ENCODE results near the gene SMC6.

Gene SMC6, protein sequence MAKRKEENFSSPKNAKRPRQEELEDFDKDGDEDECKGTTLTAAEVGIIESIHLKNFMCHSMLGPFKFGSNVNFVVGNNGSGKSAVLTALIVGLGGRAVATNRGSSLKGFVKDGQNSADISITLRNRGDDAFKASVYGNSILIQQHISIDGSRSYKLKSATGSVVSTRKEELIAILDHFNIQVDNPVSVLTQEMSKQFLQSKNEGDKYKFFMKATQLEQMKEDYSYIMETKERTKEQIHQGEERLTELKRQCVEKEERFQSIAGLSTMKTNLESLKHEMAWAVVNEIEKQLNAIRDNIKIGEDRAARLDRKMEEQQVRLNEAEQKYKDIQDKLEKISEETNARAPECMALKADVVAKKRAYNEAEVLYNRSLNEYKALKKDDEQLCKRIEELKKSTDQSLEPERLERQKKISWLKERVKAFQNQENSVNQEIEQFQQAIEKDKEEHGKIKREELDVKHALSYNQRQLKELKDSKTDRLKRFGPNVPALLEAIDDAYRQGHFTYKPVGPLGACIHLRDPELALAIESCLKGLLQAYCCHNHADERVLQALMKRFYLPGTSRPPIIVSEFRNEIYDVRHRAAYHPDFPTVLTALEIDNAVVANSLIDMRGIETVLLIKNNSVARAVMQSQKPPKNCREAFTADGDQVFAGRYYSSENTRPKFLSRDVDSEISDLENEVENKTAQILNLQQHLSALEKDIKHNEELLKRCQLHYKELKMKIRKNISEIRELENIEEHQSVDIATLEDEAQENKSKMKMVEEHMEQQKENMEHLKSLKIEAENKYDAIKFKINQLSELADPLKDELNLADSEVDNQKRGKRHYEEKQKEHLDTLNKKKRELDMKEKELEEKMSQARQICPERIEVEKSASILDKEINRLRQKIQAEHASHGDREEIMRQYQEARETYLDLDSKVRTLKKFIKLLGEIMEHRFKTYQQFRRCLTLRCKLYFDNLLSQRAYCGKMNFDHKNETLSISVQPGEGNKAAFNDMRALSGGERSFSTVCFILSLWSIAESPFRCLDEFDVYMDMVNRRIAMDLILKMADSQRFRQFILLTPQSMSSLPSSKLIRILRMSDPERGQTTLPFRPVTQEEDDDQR

GRCh38 chr2:17753803-17754663 lies at the start of gene SMC6, which contains the start of gene GEN1:
Gene SMC6, minus strand, starts transcription at chr2:17753810. Its CDS starts 7,864 bp downstream, at chr2:17745946.
Gene GEN1, plus strand, starts transcription at chr2:17754138. Its CDS starts 5,806 bp downstream, at chr2:17759944.
- DNase-seq (ENCODE audit: low read depth in 1 of 2, low spot score in 1 of 2): peak; percentile 83 to 87

- no peak for DNase-seq (ENCODE audit: low read depth in 1 of 2, low spot score in 1 of 2)
Observed at GRCh38 chr2:17800693-17801458, 47.3 kb upstream of the SMC6 start.

DNA sequence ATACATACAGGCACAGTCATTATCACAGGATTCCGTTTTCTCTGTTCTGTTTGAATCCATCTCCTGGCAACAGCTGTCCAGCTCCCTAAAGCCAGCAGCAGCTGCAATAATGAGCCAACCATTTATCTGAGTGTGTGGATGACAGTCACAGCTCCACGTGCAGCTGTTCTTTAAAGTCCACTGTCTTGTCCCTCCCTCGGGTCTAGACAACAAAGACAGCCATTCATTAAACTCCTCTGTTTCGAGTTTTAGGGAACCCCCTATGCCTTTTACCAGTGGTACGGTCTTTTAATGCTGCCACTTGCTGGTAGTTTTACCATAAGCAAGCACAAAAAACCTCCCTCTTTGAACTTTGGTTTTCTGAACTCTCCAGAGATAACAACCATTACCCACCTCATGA lies 46.6 kb upstream of the SMC6 start:
- no peak for DNase-seq (ENCODE audit: low read depth in 1 of 2, low spot score in 1 of 2)

- no peak for DNase-seq (ENCODE audit: low read depth in 1 of 2, low spot score in 1 of 2)
Observed at GRCh38 chr2:17799301-17800120, 45.9 kb upstream of the SMC6 start.

DNA sequence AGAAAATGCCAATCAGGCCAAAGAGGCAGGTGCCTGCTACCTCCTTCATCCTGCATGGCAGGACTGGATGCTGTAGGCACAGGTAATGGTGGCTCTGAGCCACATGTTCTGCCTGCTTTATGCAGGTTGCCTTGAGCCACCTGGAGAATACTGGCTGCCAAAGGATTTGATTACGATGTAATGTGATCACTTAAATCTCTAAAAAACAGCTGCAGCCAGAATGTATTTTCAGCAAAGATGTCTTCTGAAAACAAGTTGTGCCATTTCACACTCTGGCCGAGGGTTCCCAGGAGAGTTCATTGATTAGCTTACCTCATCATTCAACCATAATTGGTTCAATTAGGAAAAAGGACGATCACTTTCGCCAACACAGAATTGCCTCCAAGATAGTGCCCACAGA lies 44.7 kb upstream of the SMC6 start:
- DNase-seq (ENCODE audit: low read depth in 1 of 2, low spot score in 1 of 2): no peak

DNA sequence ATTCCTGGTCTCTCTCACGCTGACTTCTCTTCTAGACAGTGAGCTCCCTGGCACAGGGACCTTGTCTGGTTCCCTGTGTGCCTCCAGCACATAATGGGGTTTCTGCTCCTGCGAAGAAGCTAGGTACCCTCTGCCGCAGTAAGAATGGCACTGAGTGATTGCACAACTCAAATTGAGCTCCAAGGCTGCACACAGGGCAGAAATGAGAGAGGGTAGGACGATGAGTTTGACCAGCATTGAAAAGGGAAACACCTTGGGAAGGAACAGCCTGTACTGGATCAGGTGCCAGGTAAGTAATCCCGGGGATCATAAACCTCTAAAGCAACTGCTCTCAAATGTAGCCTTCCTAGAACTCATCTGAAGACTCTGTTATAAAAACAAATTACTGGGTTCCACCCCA lies 41.7 kb upstream of the SMC6 start:
- no peak for DNase-seq (ENCODE audit: low read depth in 1 of 2, low spot score in 1 of 2)

- no peak for DNase-seq (ENCODE audit: low read depth in 1 of 2, low spot score in 1 of 2)
Observed at GRCh38 chr2:17793803-17794354, 40.3 kb upstream of the SMC6 start.

- no peak for DNase-seq (ENCODE audit: low read depth in 1 of 2, low spot score in 1 of 2)
Observed at GRCh38 chr2:17793296-17793695, 39.7 kb upstream of the SMC6 start.

- DNase-seq (ENCODE audit: low read depth in 1 of 2, low spot score in 1 of 2): no peak
Observed at GRCh38 chr2:17792515-17792914, 38.9 kb upstream of the SMC6 start.

- no peak for DNase-seq (ENCODE audit: low read depth in 1 of 2, low spot score in 1 of 2)
Observed at GRCh38 chr2:17791817-17792130, 38.2 kb upstream of the SMC6 start.

GRCh38 chr2:17791121-17791816 lies 37.7 kb upstream of the SMC6 start:
- DNase-seq (ENCODE audit: low read depth in 1 of 2, low spot score in 1 of 2): no peak

DNA sequence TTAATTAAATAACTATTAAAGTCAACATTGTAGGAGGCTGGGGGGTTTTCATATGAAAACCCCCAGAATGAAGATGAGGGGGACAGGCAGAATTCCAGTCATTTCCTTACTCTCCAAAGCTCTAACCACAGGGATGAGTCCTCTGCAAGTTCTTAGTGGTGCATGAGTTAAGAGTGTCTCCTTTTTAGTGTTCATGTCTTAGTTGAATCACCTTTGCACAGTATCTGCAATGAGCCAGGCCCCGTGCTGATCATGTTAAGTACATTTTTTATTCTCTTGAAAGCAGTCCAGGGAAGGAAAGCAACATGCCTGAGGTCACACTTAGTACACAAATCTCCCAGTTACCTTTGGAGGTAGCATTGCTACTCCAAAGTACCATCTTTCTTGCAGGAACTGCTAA lies 36.9 kb upstream of the SMC6 start:
- DNase-seq (ENCODE audit: low read depth in 1 of 2, low spot score in 1 of 2): no peak

DNA sequence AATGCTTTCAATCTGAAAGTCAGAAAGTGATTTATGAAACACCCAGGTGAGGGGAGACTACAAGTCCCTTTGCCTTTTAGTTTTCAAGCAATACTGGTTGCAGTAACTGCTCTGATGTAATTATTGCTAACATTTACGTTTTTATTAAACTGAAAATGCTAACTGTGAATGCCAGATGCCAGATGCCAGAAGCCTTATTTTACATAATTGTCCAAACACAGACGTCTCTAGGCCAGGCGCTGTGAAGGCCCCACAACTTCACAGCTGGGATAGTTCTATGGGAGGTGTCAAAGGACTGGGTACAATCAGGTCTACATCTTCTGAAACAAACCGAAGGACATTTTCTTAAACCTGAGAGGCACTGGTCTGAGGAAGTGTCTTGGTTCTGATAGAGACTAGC lies 35.2 kb upstream of the SMC6 start:
- no peak for DNase-seq (ENCODE audit: low read depth in 1 of 2, low spot score in 1 of 2)

DNA sequence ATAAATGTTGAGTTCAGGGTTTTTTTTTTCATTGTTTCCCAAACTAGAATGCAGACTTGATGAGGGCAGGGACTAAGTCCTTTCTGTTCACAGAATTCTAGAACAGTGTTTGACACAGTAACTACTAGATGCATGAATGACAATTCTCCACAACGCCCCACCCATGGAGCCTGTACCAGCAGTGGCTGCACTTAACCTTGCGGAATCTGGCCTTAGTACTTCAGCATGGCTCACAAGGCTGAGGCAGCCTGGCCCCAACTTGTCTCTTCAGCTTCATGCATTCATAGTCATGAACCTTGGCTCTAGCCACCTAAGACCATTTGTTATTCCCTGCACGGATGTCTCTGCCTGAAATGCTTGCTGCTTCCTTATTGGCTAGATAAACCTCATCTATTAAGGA lies 33.1 kb upstream of the SMC6 start:
- DNase-seq (ENCODE audit: low read depth in 1 of 2, low spot score in 1 of 2): no peak

GRCh38 chr2:17781482-17781881 lies 27.9 kb upstream of the SMC6 start:
- DNase-seq (ENCODE audit: low read depth in 1 of 2, low spot score in 1 of 2): no peak

GRCh38 chr2:17780546-17780945 lies 26.9 kb upstream of the SMC6 start:
- DNase-seq (ENCODE audit: low read depth in 1 of 2, low spot score in 1 of 2): no peak

- no peak for DNase-seq (ENCODE audit: low read depth in 1 of 2, low spot score in 1 of 2)
Observed at GRCh38 chr2:17772532-17772931, 18.9 kb upstream of the SMC6 start.

GRCh38 chr2:17771956-17772355 lies 18.3 kb upstream of the SMC6 start:
- no peak for DNase-seq (ENCODE audit: low read depth in 1 of 2, low spot score in 1 of 2)

Data from stimulated activated CD4-positive, alpha-beta T cell treated with anti-CD3 and anti-CD28 coated beads, Interleukin-15, amount 100 ng/mL, for 1 hour (primary cell).